ENCODE measurements around the gene ZNF428.
"Not testable (repeated sequence)": the region's sequence is repeated elsewhere in the genome, so short reads cannot be mapped to it uniquely, and the experiment has no call there.

The ZNF428 gene

DNA sequence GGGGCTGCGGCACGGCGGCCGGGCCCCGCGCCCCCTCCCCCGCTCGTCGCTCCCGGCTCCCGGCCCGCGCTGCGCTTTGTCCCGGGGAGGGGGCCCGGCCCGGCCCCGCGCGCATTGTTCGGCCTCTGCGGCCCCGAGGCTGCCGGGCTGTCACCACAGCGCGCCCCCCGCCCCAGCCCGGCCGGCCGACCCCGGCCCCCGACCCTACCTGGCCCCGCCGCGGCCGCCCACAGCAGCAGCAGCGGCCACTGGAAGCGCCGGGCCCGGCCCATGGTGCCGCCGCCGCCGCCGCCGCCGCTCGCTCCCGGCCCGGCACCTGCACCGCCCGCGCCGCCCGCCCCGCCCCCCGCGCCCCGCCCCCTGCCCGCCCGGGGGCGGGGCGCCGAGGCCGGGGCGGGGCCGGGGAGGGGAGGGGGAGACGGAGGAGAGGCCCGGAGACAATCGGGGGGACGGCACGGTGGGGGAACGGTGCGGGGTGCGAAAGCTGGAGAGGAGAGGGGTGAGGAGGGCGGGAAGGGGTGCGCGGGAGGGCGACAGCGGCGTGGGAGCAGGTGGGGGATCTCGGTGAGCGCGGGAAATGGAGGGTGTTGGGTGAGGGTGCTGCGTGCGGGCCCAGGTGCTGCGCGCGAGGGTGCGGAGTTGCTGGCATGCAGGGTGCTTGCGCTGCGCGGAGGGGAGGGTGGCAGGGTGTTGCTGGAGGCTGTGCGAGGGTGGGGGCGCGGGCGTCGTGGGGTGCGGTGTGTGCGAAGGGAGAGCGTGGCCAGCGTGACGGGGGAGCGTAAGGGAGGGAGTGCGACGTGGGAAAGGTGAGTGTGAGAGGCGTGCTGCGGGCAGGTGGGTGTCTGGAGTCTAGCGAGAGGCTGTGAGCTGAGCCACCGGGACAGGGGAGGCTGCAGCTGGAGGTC is 20.3 kb upstream of the ZNF428 start, which contains the start of gene CADM4:
Gene CADM4, minus strand, starts transcription at position 332 of the 905 bp plus-strand sequence. Its CDS starts 60 bp downstream, at position 272.
- DNase-seq, result no peak

DNA sequence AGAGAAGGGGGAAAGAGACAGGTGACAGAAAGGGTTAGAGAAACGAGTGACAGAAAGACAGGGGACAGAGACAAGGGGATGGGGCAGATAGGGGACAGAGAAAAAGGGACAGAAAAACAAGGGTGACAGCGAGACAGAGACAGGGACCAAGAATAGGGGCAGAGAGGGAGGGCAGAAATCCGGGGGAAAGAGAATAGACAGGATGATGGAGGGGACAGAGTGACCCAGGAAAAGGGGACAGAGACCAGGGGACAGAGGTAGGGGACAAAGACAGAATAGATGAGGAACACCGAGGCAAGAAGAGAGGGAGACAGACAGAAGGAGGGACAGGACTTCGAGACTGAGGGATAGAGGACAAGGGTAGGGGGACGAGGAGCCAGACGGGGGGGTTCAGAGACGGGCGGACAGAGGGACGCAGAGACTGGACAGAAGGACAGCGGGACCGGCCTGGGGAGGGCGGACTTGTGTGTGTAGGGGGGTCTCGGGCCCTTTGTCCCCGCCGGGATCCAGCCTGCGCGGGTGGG is 19.6 kb upstream of the ZNF428 start:
- DNase-seq, result no peak

DNA sequence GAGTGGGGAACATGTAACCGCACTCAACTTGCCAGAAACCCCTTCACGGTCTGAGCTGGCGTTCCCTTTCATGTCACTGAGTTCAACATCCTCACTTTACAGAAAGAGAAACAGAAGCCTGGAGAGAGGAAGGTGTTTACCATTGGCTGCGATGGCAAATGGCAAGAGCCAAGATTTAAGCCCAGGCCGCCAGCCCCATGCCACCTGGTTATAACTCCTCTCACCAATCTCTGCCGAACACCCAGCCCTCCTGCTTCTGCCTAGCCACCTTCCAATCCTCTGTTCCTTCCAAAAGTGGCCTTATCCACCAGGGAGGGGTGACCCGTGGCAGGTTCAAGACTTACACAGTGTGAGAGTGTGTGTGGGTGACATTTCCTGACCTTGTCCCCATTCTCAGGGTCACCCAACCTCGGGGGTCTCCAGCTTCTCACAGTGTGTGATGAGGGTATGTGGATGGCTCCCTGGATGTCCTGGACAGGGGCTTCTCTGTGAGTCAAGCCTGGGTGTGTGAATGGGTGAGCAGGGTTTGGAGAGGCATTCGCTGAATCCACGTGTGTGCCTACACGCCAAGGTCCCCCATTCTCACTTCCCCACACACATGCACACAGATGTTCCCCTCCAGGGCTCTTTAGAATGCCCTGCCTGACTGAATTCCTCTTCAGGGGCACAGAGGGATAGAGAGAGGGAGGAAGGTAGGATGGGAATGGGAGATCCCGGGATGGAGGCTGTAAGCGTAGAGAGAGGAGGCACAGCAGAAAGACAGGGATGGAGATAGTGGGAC is 19.0 kb upstream of the ZNF428 start:
- no peak for DNase-seq

DNA sequence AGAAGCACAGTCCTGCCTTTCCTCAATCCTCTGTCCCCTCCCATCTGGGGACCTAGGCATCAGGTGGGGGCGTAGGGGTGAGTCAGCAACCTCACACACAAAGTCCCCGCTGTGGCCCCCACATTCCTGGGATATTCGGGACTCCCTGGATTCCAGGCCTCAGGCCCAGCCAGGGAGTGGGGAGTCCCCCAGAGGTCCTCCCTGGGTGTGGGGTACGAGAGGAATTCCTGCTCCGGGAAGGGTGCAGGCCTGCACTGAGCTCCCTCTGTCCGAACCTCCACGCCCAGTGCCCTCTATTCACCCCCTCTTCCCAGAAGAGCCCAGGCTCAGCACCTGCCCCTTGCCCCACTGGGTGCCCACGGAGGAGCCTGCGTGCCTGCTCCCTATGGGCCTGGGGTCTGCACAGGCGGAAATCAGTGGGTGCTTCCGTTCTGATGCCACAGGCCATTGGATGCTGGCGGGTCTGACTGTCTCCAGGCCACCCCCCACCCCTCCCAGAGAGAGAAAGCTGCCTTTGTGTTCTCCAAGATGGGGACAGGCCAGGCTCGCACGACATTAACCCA is 16.8 kb upstream of the ZNF428 start:
- DNase-seq, result no peak

DNA sequence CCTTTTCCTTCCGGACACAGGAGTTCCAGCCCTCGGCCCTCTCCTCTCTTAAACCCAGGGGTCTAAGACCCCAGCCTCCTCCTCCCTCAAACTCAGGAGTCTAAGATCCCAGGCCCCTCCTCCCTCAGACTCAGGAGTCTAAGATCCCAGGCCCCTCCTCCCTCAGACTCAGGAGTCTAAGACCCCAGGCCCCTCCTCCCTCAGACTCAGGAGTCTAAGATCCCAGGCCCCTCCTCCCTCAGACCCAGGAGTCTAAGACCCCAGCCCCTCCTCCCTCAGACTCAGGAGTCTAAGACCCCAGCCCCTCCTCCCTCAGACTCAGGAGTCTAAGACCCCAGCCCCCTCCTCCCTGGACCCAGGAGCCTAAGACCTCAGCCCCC is 16.1 kb upstream of the ZNF428 start:
- DNase-seq, result not testable (repeated sequence)

DNA sequence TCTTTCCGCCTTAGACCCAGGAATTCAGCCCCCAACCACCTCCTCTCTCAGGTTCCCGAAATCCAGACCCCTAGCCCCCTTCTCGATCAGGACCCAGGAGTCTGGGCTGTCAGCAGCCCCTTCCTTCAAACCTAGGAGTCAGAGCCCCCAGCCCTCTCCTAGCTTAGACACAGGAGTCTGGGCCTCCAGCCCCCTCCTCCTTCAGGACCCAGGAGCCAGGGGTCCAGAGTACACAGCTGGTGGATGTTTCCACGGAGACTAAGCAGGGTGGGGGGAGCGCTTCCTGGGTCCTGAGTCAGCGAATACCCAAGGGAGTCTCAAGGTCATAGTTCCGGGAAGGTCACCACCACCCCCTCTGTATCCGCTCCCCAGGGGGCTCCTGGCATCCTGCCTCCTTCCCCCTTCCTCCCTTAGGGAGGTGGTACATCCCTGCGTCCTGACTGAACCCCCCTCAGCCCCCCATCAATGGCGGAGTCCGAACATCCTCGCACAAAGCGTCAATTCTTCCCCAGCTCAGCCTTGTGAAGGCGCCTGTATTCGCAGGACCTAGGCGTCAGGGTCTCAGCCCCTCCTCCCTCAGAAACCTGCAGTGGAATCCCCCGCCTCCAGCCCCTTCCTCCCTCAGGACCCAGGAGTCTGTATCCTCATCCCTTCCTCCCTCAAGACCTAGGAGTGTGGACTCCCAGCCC is 15.6 kb upstream of the ZNF428 start:
- DNase-seq, result no peak

DNA sequence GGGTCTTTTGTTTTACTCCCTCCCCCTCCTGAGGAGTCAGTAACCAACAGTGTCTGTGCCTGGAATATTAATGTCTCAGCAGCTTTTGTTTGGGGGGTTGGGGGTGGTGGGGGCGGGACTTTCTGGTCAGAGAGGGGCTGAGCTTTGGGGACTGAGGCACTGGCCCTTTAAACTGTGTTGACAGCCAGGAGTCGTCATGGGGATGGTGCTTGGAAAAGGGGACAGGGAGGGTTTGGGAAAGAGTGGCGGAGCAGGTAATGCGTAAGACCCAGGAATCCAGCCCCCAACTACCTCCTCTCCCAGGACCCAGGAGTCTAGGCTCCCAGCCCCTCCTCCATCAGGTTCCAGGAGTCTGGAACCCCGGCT is 15.1 kb upstream of the ZNF428 start:
- DNase-seq, result no peak

DNA sequence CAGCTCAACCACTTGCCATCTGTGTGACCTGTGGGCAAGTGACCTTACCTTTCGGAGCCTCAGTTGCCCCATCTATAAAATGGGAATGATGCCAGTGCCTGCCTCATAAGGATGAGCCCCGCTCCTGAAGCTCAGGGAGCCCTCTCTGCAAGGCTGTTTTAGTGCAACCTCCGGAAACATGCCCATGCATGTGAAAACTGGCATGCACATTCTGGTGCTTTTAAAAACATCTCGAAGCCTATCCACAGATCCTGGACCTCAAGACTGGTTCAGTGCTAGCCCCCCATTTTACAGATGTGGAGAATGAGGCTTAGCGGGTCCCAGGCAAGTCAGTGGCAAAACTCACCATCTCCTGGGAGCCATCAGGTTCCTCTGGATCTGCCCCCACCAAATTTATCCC is 14.6 kb upstream of the ZNF428 start:
- no peak for DNase-seq

DNA sequence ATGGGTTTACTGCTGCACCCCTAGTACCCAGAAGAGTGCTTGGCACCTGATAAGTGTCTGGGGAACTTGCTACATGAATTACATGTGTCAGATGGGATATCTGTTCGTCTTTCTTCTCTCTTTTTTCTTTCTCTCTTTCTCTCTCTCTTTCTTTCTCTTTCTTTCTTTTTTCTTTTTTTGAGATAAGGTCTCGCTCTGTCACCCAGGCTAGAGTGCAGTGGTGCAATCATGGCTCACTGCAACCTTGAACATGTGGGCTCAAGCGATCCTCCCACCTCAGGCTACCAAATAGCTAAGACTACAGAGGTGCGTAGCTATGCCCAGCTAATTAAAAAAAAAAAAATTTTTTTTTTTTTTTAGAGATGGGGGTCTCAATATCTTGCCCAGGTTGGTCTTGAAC is 14.1 kb upstream of the ZNF428 start:
- no peak for DNase-seq

DNA sequence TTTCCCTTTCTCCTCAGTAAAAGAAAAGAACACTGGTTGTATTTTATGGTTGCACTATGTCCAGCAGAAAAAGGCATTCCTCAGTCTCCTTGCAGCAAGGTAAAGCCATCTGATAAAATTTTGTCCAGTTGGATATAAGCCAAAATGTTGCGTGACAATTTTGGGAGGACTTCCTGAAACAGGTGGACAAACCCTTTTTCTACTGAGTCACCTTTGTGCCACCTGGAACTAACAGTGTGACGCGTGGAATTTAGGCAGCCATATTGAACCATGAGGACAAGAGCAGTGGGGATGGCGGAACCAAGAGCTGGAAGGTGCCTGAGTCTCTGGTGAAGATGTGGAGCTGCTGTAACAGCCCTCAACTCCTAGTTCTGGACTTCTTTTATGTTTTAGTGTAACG is 12.1 kb upstream of the ZNF428 start:
- DNase-seq, result no peak

DNA sequence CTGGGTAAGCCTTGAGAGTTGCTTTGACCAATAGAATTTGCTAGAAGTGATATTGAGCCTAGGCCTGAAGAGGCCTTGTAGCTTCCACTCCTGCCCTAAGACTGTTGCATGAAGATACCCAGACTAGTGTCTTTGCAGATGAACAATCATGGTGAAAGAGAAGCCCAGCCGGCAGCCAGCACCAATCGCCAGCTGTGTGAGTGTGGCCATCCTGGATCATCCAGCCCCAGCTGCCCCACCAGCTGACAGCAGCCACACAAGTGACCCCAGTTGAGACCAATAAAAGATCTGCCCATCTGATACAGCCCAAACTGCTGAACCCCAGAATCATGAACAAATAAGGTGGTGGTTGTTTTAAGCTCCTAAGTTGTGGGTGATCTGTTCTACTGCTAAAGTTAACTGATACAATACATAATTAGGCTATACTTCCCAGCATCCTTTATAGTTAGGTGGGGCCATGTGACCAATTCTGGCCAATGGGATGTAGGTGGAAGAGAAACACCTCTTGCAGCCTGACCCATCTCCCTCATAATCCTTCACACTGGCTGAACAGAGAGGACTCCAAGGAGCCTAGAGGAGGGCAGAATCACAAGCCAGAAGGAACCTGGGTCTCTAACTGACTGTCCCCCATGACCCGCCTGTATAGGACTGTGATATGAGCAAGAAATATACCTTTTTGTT is 9.4 kb upstream of the ZNF428 start:
- DNase-seq, result no peak

DNA sequence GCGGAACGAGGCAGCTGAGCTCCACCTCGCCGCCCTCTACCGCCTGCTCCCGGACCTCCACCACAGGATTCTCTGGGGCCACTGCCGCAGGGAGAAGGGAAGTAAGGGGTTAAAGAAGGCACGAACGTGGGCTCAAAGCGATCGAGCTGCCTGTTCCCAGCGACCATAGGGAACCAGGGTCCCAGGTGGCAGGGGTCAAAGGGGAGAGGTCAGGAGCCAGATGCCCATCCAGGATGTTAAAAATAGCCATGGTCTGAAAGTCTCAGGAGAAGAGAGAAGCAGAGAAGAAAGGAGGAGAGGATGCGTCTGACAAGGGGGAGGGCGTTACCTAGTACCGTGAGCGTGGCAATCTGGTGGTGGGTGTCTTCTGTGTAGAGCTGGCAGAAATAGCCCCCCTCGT is 7.4 kb upstream of the ZNF428 start:
- no peak for DNase-seq

DNA sequence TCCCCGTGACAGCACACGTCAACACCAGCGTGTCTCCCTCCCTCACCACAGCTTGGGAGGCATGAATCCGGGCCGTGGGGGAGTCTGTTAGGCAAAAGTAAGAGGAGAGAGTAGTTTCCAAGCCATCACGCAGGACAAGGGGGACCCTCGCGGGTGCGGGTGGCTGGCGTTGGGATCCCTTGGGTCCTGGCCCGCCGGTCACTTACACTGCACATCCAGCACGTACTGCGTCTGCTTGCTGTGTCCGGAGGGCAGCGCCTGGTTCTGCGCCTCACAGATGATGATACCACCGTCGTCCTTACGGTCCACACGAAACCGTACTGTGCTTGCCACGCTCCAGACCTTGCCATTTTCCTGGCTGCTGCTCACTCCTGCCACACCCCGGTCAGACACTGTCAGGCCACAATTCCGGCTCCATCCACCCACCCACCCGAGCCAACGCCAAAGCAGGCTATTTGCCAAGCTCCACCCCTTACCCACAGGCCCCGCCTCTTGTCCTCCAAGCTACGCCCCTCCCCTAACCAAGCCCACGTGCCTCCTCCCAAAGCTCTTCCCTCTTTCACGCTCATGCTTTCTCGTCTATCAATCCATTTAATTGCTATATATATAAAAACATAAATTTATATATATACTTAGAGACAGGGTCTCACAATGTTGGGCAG is 6.6 kb upstream of the ZNF428 start:
- peak; percentile 68 for DNase-seq

DNA sequence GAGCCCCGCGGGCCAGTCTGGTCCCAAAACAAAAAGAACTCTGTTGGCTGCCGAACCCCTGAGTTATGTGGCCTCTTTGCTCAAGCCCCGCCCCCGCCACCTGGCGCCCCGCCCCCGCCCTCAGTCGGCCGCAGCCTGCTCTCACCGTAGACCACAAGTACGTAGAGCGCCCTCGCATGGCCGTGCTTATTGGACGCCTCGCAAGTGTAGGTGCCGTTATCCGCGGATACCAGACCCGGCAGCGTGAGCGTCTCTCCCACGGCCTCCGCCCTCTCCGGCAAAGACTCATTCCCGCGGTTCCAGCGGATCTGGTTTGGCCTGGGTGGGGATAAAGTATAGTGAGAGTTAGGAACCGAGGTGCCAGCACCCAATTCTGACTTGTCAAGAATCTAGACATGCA is 5.5 kb upstream of the ZNF428 start:
- peak; percentile 92 for DNase-seq

DNA sequence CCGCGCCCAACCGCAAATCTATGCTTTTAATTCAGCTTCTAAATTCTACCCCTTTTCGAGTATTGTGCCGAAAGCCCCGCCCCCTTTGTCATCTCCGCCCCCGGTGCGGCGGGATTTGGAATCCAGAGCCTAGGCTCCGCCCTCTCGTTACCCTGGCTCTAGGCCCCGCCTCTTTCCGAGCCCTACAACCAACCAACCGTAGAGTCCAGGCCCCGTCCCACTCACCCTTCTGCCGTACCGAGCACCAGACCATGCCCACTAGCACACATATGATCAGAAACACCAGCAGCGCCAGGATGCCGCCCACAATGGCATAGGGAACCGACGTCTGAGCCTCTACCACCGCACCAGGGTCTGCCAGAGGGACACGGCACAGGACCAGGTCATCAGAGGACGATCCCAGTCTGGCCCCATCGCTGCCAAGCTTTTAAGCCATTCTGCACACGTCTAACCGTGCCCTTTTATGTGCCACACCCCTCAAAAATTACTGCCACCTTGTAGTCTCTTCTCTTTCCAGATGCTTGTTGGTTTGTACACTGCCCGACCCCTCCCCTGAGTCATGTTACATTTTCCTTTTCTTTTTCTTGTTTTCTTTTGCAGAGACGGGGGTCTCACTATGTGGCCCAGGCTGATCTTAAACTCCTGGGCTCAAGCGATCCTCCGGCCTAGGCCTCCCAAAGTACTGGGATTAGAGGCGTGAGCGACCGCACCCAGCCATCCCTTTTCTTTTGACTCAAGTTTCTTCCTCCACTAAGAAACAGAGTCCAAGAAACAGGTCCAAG is 4.7 kb upstream of the ZNF428 start:
- peak; percentile 41 for DNase-seq

DNA sequence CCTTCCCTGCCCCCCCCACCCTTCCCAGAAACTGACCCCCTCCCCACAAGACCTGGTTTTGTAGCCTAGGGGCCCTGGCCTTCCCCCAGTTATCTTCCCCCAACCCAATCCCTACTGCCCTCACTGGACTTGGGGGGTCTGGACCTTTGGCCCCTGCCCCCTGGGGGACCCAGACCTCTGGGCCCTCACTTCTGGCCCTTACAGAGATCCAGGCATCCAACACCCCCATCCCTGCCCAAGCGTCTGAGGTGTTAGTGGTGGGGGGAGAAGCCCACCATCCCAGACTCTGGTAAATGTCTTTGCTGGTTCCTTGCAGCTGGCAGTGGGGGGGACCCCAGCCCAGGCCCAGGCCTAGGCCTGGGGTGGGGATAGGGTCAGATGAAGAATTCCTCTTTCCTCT is 3.5 kb upstream of the ZNF428 start:
- DNase-seq, result no peak

DNA sequence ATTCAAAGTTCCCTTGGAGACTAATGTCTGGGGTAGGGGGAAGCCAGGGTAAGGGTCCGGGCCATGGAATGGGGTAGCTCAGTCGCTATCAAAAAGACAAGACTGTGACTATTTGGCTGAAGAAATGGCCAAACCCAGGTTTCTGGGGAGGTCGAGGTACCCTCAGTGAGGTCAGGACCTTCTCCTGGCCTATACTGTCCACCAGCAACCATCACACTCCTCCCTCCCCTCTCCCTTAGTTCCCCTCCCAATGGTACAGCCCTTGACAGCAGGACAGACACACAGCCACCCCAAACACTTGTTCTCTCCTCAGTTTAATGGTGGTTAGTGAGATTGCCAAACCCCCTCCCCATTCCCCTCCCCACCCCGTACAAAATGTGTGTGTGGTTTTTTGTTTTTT is 2.6 kb upstream of the ZNF428 start:
- DNase-seq, result no peak

DNA sequence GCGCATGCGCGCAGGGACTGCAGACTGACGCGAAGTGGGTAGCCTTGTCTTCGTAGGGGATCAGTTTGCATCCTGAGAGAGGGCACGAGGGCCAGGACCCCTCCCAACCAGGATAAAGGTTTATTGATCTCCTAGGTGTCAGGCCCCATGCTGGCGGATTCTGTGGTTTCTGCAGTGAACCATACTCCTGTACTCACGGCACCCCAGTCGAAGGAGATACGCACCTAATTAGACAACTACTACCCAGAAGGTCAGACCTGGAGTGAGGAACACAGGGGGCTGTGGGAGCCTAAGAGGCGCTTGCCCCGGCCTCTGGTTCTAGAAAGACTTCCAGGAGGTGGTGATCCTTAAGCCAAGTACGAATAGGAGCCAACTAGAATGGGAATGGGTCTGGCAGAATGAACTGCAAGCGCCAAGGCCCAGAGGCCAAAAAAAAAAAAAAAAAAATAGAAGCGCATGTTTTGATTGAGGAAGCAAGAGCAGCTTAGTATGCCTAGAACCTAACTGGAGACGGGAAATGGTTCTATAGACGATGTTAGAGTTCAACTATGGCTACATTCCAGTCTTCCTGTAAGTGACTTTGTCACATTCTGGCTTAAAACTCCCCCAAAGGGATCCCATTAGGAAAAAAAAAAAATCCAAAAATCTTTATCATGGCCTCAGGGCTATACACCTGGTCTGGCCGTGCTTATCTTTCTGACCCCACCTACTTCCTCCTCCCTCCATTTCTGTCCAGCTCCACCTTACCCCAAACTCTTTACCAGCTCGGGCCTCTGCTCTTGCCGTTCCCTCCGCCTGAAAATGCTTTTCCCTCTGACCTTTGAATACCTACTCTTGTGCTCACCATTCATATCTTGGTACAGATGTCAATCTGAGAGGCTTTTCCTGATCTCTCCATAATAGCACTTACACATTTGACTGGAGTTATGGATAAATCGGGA is 902 bp upstream of the ZNF428 start:
- DNase-seq, result no peak

DNA sequence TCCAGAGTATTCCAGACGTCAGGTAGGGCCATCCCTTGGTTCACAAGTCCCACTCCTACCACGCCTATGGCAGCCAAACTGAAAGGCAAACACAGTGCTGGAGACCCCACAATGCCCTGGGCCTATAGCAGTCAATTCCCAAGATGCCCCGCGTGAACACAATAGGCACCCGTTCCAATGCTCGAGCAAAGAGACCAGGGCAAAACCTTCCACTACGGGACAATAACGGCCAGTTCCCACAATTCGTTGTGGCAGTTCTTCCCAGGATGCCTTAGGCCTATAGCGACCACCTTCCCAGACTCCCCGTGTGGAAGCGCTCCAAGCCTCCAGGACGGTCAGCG is 538 bp downstream of the ZNF428 start:
- peak; percentile 89 for DNase-seq

DNA sequence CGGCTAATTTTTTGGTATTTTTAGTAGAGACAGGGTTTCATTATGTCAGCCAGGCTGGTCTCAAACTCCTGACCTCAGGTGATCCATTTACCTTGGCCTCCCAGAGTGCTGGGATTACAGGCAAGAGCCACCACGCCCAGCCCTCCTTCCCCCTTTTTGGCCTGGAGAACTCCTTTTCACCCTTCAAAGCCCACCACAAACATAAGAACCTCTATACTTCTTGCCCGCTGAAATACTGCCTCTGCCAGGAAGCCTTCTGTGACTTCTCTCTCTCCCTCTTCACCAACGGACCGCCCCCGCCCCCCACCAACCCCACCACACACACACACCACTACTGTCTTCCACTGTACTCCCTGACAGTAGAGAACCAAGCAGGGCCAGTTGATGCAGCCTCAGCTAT is 2.5 kb downstream of the ZNF428 start:
- DNase-seq, result no peak
